CD8-positive, alpha-beta memory T cell (primary cell): ENCODE data around the gene SLC45A1. TPM values are rescaled to one million over a fixed set of nuclear protein-coding genes. Genes with fewer than 3 reads are reported as not detected.
"Not testable (repeated sequence)": the region's sequence is repeated elsewhere in the genome, so short reads cannot be mapped to it uniquely, and the experiment has no call there.

Experiments
- CTCF ChIA-PET: fragments of 350-600 bp; sonication (Branson Sonifier 250); formaldehyde crosslinking; loops from one replicate; lab custom pipeline; 2021; ENCODE audit warnings: antibody characterized with exemption; lab: Charles Lee
- POLR2A ChIA-PET: fragments of 350-600 bp; sonication (Branson Sonifier 250); formaldehyde crosslinking; loops from one replicate; lab custom pipeline; 2021; ENCODE audit warnings: antibody characterized with exemption; lab: Charles Lee
- DNase-seq, 5 donors: peaks; one replicate each; pipeline versions ENCODE4 v3.0.0 to v3.0.0-alpha.2; 2020 to 2022; ENCODE audit warnings: mixed read lengths in 1 of 5
- H3K27ac ChIP-seq: one replicate; pipeline ENCODE4 v1.7.0; 2013; ENCODE audit warnings: low read depth, mild to moderate bottlenecking, low read length, moderate library complexity
- H3K27me3 ChIP-seq: 2 replicates; pipeline ENCODE4 v1.7.0; 2013; ENCODE audit warnings: low read length, mild to moderate bottlenecking; ENCODE audit not compliant: insufficient read depth, poor library complexity, severe bottlenecking
- H3K36me3 ChIP-seq: 2 replicates; pipeline ENCODE4 v1.7.0; 2013; ENCODE audit warnings: mild to moderate bottlenecking, low read length, moderate library complexity; ENCODE audit not compliant: insufficient read depth
- H3K4me1 ChIP-seq: 2 replicates; pipeline ENCODE4 v1.7.0; 2013; ENCODE audit warnings: mild to moderate bottlenecking, low read length, moderate library complexity; ENCODE audit not compliant: insufficient read depth
- H3K4me3 ChIP-seq: 2 replicates; pipeline ENCODE4 v1.7.0; 2013; ENCODE audit warnings: mild to moderate bottlenecking, low read length
- H3K9me3 ChIP-seq: 2 replicates; pipeline ENCODE4 v1.7.0; 2013; ENCODE audit warnings: mild to moderate bottlenecking, low read length
- H3K27ac Mint-ChIP-seq, 8 donors: one replicate each; pipeline ENCODE4 v1.8.0; 2020 to 2021; ENCODE audit warnings: mixed read lengths in 8 of 8, mild to moderate bottlenecking in 6 of 8, inconsistent platforms in 3 of 8, moderate library complexity in 3 of 8
- H3K27me3 Mint-ChIP-seq, 2 donors: one replicate each; pipeline ENCODE4 v1.8.0; 2020 to 2021; ENCODE audit warnings: mixed read lengths in 2 of 2, mild to moderate bottlenecking in 1 of 2, moderate library complexity in 1 of 2
- H3K36me3 Mint-ChIP-seq, 3 donors: one replicate each; pipeline ENCODE4 v1.8.0; 2020 to 2021; ENCODE audit warnings: mixed read lengths in 3 of 3, inconsistent platforms in 1 of 3, mild to moderate bottlenecking in 1 of 3
- H3K4me1 Mint-ChIP-seq, 3 donors: one replicate each; pipeline ENCODE4 v1.8.0; 2020 to 2021; ENCODE audit warnings: mixed read lengths in 3 of 3, inconsistent platforms in 1 of 3, mild to moderate bottlenecking in 1 of 3
- H3K4me3 Mint-ChIP-seq, 7 donors: one replicate each; pipeline ENCODE4 v1.8.0; 2020 to 2021; ENCODE audit warnings: mixed read lengths in 7 of 7, mild to moderate bottlenecking in 6 of 7, moderate library complexity in 4 of 7, inconsistent platforms in 2 of 7
- H3K9me3 Mint-ChIP-seq, 5 donors: one replicate each; pipeline ENCODE4 v1.8.0; 2020 to 2022; ENCODE audit warnings: mixed read lengths in 5 of 5, mild to moderate bottlenecking in 3 of 5, moderate library complexity in 2 of 5, inconsistent platforms in 1 of 5
- polyA plus RNA-seq: library from polyadenylated mRNA; unstranded; fragments of 300-500 nt; fragmentation: Illumina TruSeq; gene quantifications from one replicate; pipeline ENCODE4 v1.2.3, GENCODE V29; 2021
- total RNA-seq, 2 experiments: library from RNA; stranded (reverse); gene quantifications; one replicate each; pipeline ENCODE4 v1.2.3, GENCODE V29; 2021

The SLC45A1 gene
- total and polyA plus RNA-seq, 3 experiments from 2014 or later = 0.31 to 0.70 (median 0.58) TPM

GRCh38 chr1:8379513-8380186, 61.7 kb downstream of the SLC45A1 start:
- Histone ChIP-seq H3K4me1 (peaks cover 69% of the 10 kb centered on the region), H3K36me3 (no peaks in the 10 kb centered on the region), H3K9me3 (no peaks in the 10 kb centered on the region), H3K27ac (no peak overlapping the region), H3K4me3 (no peak overlapping the region), H3K27me3 (no peaks in the 10 kb centered on the region)
- H3K4me3 Mint-ChIP-seq = peak overlapping the region in 1 of 7 donors; percentile 22
- CTCF ChIA-PET = no interaction called here
- no peaks in the 10 kb centered on the region for H3K27me3 Mint-ChIP-seq
- DNase-seq = no peak
- peaks cover 0 to 52% (median 4%) of the 10 kb centered on the region in 3 donors for H3K36me3 Mint-ChIP-seq
- no peaks in the 10 kb centered on the region for H3K9me3 Mint-ChIP-seq
- H3K4me1 Mint-ChIP-seq = peaks cover 59 to 91% (median 78%) of the 10 kb centered on the region in 3 donors
- peak overlapping the region in 3 of 8 donors; percentile 17 to 64 (median 63) for H3K27ac Mint-ChIP-seq
- POLR2A ChIA-PET = no interaction called here

GRCh38 chr1:8380310-8380709, 62.4 kb downstream of the SLC45A1 start:
- H3K4me3 Mint-ChIP-seq, H3K27me3 ChIP-seq, DNase-seq, H3K9me3 Mint-ChIP-seq, H3K36me3 ChIP-seq, CTCF ChIA-PET, H3K4me3 ChIP-seq, H3K27ac ChIP-seq, H3K9me3 ChIP-seq, POLR2A ChIA-PET, H3K27me3 Mint-ChIP-seq: not testable (repeated sequence)
- Mint-ChIP-seq H3K4me1 (peaks cover 60 to 92% (median 79%) of the 10 kb centered on the region in 3 donors), H3K27ac (peak overlapping the region in 2 of 8 donors; percentile 54 to 64), H3K36me3 (peaks cover 0 to 53% (median 7%) of the 10 kb centered on the region in 3 donors)
- peaks cover 71% of the 10 kb centered on the region for H3K4me1 ChIP-seq

- POLR2A ChIA-PET = no interaction called here
- H3K36me3 Mint-ChIP-seq = peaks cover 0 to 56% (median 10%) of the 10 kb centered on the region in 3 donors
- Histone ChIP-seq H3K9me3 (no peaks in the 10 kb centered on the region), H3K27me3 (no peaks in the 10 kb centered on the region), H3K36me3 (no peaks in the 10 kb centered on the region), H3K27ac (no peak overlapping the region), H3K4me1 (peaks cover 65% of the 10 kb centered on the region), H3K4me3 (no peak overlapping the region)
- H3K27ac Mint-ChIP-seq = no peak overlapping the region
- H3K27me3 Mint-ChIP-seq = no peaks in the 10 kb centered on the region
- H3K4me3 Mint-ChIP-seq = no peak overlapping the region
- no peaks in the 10 kb centered on the region for H3K9me3 Mint-ChIP-seq
- H3K4me1 Mint-ChIP-seq = peaks cover 64 to 91% (median 78%) of the 10 kb centered on the region in 3 donors
- CTCF ChIA-PET = no interaction called here
- no peak for DNase-seq
Observed at GRCh38 chr1:8381618-8382017, 63.7 kb downstream of the SLC45A1 start.

GRCh38 chr1:8382051-8382505, 64.2 kb downstream of the SLC45A1 start:
- Mint-ChIP-seq H3K4me3 (peak overlapping the region in 1 of 7 donors; percentile 32), H3K9me3 (no peaks in the 10 kb centered on the region), H3K27ac (peak overlapping the region in 1 of 8 donors; percentile 93), H3K4me1 (peaks cover 68 to 94% (median 81%) of the 10 kb centered on the region in 3 donors), H3K36me3 (peaks cover 0 to 56% (median 13%) of the 10 kb centered on the region in 3 donors), H3K27me3 (no peaks in the 10 kb centered on the region)
- no peak for DNase-seq
- H3K36me3 ChIP-seq = no peaks in the 10 kb centered on the region
- POLR2A ChIA-PET = no interaction called here
- CTCF ChIA-PET = no interaction called here
- H3K27ac ChIP-seq = no peak overlapping the region
- H3K27me3 ChIP-seq = no peaks in the 10 kb centered on the region
- peaks cover 68% of the 10 kb centered on the region for H3K4me1 ChIP-seq
- H3K4me3 ChIP-seq = no peak overlapping the region
- no peaks in the 10 kb centered on the region for H3K9me3 ChIP-seq

- Histone ChIP-seq H3K27ac (no peak overlapping the region), H3K27me3 (no peaks in the 10 kb centered on the region), H3K36me3 (no peaks in the 10 kb centered on the region), H3K4me1 (peaks cover 71% of the 10 kb centered on the region), H3K9me3 (no peaks in the 10 kb centered on the region), H3K4me3 (peak overlapping the region; percentile 6)
- H3K36me3 Mint-ChIP-seq = peaks cover 0 to 55% (median 14%) of the 10 kb centered on the region in 3 donors
- H3K4me1 Mint-ChIP-seq = peaks cover 69 to 94% (median 82%) of the 10 kb centered on the region in 3 donors
- CTCF ChIA-PET = interaction anchor here (1.0 to 1.6 kb wide), 3 partner anchors 9 to 48 kb away, joined by 3 to 4 read pairs (median 3); no protein-coding TSS in a partner anchor
- no peaks in the 10 kb centered on the region for H3K9me3 Mint-ChIP-seq
- no peaks in the 10 kb centered on the region for H3K27me3 Mint-ChIP-seq
- peak in 1 of 5 donors; percentile 23 for DNase-seq
- H3K4me3 Mint-ChIP-seq = peak overlapping the region; percentile 2 to 79 (median 76)
- POLR2A ChIA-PET = no interaction called here
- peak overlapping the region; percentile 0 to 93 (median 86) for H3K27ac Mint-ChIP-seq
Observed at GRCh38 chr1:8382608-8383505, 64.9 kb downstream of the SLC45A1 start.

GRCh38 chr1:8384088-8384487, 66.2 kb downstream of the SLC45A1 start:
- Histone ChIP-seq H3K27ac (no peak overlapping the region), H3K27me3 (no peaks in the 10 kb centered on the region), H3K9me3 (no peaks in the 10 kb centered on the region), H3K4me1 (peaks cover 62% of the 10 kb centered on the region), H3K36me3 (no peaks in the 10 kb centered on the region), H3K4me3 (no peak overlapping the region)
- Mint-ChIP-seq H3K36me3 (peaks cover 0 to 58% (median 16%) of the 10 kb centered on the region in 3 donors), H3K27me3 (peaks cover 0 to 3% of the 10 kb centered on the region in 2 donors), H3K4me3 (peak overlapping the region in 2 of 7 donors; percentile 26 to 50), H3K9me3 (no peaks in the 10 kb centered on the region), H3K4me1 (peaks cover 66 to 90% (median 78%) of the 10 kb centered on the region in 3 donors), H3K27ac (peak overlapping the region in 7 of 8 donors; percentile 21 to 68 (median 50))
- ChIA-PET POLR2A (no interaction called here), CTCF (interaction anchor here (1.3 to 1.6 kb wide), 2 partner anchors 8 to 47 kb away, joined by 3 to 4 read pairs; no protein-coding TSS in a partner anchor)
- DNase-seq = no peak

GRCh38 chr1:8384577-8384976, 66.7 kb downstream of the SLC45A1 start:
- Mint-ChIP-seq H3K36me3 (peaks cover 0 to 58% (median 19%) of the 10 kb centered on the region in 3 donors), H3K27me3 (peaks cover 0 to 3% of the 10 kb centered on the region in 2 donors), H3K4me3 (peak overlapping the region in 1 of 7 donors; percentile 30), H3K4me1 (peaks cover 71 to 90% (median 78%) of the 10 kb centered on the region in 3 donors), H3K27ac (peak overlapping the region in 7 of 8 donors; percentile 42 to 68 (median 55)), H3K9me3 (no peaks in the 10 kb centered on the region)
- no peak for DNase-seq
- no peaks in the 10 kb centered on the region for H3K9me3 ChIP-seq
- H3K27ac ChIP-seq = no peak overlapping the region
- H3K4me1 ChIP-seq = peaks cover 62% of the 10 kb centered on the region
- no peaks in the 10 kb centered on the region for H3K36me3 ChIP-seq
- ChIA-PET POLR2A (no interaction called here), CTCF (no interaction called here)
- no peaks in the 10 kb centered on the region for H3K27me3 ChIP-seq
- no peak overlapping the region for H3K4me3 ChIP-seq
